Stimulated activated CD8-positive, alpha-beta memory T cell treated with anti-CD3 and anti-CD28 coated beads, Interleukin-7, amount 100 ng/mL, for 1 hour (primary cell): Measurements from ENCODE around the gene BTRC.
"Not testable (repeated sequence)": the region's sequence is repeated elsewhere in the genome, so short reads cannot be mapped to it uniquely, and the experiment has no call there.

Experiments used
- DNase-seq, 2 donors: peaks; one replicate each; pipeline ENCODE4 v3.0.0-alpha.2; 2020; ENCODE audit warnings: low read depth in 2 of 2

The BTRC gene

GRCh38 chr10:101346177-101346576, 7.8 kb upstream of the BTRC start:
- DNase-seq = no peak

DNA sequence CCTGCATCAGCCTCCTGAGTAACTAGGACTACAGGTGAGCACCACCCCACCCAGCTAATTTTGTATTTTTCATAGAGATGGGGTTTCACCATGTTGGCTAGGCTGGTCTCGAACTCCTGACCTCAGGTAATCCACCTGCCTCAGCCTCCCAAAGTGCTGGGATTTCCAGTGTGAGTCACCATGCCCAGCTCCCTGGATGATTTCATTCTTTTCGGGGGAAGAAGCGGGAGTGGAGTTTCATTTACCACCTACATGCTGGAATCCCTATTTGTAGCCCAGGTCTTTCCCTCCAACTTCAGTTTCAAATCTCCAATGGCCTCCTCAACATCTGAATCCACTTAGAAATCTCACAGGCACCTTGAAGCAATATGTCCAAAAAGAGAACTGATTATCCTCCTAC, 2.9 kb upstream of the BTRC start:
- no peak for DNase-seq

DNA sequence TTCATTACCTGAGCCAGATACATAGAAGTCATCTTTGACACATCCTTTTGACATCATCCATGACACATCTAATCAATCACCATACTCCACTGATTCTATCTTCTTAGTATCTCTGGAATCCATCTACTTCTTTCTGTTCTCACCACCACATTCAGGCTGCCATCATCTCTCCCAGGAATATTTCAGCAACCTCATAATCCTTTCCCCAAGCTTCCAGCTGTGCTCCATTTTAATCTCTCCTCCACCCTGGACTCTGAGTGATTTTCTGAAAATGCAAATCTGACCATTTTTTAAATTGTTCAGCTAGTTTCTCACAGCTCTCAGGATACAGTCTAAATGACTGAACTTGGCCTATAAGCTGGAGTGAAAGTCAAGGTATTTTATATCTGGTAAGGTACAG, 2.5 kb upstream of the BTRC start:
- no peak for DNase-seq

- not testable (repeated sequence) for DNase-seq
Measured at GRCh38 chr10:101352857-101353256, 1.1 kb upstream of the BTRC start.

DNA sequence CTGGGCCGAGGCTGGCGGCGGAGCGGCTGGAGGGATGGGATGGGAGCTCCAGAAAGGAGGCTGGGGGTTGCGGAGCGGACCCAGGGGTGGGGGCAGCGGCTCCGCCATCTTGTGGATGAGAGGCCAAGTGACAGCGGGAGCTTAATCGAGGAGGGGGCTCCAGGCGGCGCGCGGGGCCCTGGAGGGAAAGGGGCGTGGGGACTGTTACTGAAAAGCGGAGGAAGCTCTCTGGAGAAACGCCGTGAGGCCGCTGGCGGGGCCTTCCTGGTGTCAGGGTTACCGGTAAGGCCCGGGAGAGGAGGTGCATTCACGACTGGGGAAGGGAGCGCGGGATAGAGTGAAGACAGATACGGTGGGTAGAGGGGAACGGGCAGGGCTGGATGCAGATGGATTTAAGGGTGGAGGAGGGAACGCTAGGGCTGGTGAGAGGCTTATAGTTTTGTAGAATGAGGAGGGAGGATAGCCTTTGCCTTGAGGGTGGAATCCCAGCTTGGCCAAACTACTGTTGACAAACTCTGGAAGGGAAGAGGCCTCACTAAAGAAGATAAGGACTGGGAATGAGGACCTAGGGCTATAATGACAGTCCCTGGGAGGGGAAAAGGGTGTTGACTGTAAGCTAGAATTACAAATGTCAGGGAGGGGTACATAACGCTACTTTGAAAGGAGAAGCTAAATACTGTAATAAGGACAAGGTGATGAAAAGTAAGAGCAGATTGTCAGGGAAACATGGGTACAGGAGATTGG, 535 bp downstream of the BTRC start:
- peak; percentile 10 to 12 for DNase-seq

GRCh38 chr10:101355072-101355706, 1.2 kb downstream of the BTRC start:
- no peak for DNase-seq

DNA sequence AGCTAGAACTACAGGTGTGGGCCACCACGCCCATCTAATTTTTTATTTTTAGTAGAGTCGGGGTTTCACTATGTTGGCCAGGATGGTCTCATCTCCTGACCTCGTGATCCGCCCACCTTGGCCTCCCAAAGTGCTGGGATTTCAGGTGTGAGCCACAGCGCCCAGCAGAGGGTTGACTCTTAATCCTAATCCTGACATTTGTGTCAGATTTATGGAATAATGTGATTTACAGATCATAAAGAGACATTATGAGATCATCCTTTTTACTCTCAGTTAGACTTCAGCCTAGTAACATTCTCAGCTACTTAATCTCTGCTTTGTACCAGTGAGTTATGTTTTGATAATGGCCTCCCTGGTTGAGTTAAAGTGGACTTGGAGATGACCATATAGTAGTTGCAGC, 2.2 kb downstream of the BTRC start:
- no peak for DNase-seq

- DNase-seq = no peak
Measured at GRCh38 chr10:101357958-101358357, 4.0 kb downstream of the BTRC start.

GRCh38 chr10:101358706-101359300, 4.8 kb downstream of the BTRC start:
- DNase-seq = no peak

GRCh38 chr10:101360090-101360489, 6.1 kb downstream of the BTRC start:
- not testable (repeated sequence) for DNase-seq

- not testable (repeated sequence) for DNase-seq
Measured at GRCh38 chr10:101360841-101361240, 6.9 kb downstream of the BTRC start.

GRCh38 chr10:101363850-101364400, 10.0 kb downstream of the BTRC start:
- no peak for DNase-seq

GRCh38 chr10:101364721-101365120, 10.8 kb downstream of the BTRC start:
- DNase-seq = no peak

GRCh38 chr10:101367569-101368453, 13.8 kb downstream of the BTRC start:
- no peak for DNase-seq

DNA sequence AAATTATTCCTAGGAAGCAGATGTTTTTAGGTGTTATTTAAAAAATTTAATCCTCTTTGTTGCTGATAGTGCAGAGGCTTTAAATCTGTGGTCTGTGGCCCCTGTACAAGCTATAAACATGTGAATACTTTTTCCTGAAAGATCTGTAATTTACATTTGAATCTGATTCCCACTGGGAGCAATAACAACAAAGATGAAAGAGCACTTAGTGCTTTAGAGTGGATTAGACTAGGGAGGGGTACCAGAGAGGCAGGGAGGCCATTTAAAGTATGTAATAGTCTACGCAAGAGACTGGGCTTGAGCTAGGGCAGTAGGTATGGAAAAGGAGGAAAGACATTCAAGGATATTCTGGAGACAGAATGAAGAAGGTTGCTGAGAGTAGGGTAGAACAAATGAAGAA, 19.1 kb downstream of the BTRC start:
- no peak for DNase-seq

DNA sequence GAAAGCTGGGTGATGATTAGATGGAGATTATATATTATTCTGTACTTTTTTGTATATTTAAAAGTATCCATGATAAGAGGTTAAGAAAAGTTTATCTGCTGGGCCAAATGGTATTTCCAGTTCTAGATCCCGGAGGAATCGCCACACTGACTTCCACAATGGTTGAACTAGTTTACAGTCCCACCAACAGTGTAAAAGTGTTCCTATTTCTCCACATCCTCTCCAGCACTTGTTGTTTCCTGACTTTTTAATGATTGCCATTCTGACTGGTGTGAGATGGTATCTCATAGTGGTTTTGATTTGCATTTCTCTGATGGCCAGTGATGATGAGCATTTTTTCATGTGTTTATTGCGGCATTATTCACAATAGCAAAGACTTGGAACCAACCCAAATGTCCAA, 20.0 kb downstream of the BTRC start:
- not testable (repeated sequence) for DNase-seq

- no peak for DNase-seq
Measured at GRCh38 chr10:101375076-101375475, 21.1 kb downstream of the BTRC start.

DNA sequence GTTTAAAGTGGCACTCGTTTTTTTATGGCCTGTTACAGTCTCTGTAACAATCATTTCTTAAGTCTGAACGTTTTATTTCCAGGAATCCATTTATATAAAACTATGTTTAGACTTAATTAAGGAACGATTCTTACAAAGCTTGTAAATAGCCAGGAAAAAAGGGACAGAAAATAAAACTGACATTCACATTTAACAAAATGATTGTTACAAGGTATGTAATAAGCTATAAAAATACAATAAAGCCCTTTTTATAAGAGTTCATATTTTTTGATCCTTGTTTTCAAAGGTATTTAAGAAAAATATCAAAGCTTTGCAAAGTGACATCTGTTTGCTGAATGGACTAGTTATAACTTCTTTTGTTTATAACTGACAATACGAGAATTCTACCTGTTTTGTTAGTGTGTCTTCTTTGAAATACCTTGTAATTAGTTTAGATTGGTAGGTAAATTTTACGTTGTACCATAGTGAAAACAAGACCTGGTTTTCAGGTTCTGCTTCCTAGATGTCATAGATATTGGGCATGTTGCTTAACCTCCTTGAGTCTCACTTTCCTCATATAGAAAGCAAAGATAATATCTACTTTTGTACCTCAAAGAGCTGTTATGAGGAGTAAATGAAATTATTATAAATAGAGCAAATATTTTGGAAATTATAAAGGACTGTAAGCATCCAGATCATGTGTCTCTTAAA, 25.8 kb downstream of the BTRC start:
- DNase-seq = no peak

GRCh38 chr10:101380353-101381017, 26.5 kb downstream of the BTRC start:
- no peak for DNase-seq

- DNase-seq = no peak
Measured at GRCh38 chr10:101385866-101386658, 32.1 kb downstream of the BTRC start.
